Panc1 (cell line): ENCODE data around the gene AKT3. TPM values are rescaled to one million over a fixed set of nuclear protein-coding genes. Genes with fewer than 3 reads are reported as not detected.

Experiments used
- ATAC-seq: fragments of 200-7000 bp; cut with Tn5 transposase; 2 replicates; pipeline ENCODE4 v1.9.1; 2020; ENCODE audit warnings: mild to moderate bottlenecking, moderate library complexity
- BruUV-seq: library from RNA; stranded (reverse); fragments of 400-500 nt; replicated peaks from 2 replicates; lab custom pipeline; 2021; lab: Mats Ljungman, UMichigan
- CTCF ChIA-PET: fragments of 300-600 bp; sonication (Branson Sonifier 250); formaldehyde crosslinking; loops from one replicate; lab custom pipeline; 2022; ENCODE audit warnings: antibody characterized with exemption; lab: Charles Lee
- POLR2A ChIA-PET: fragments of 300-600 bp; sonication (Branson Sonifier 250); formaldehyde crosslinking; loops from one replicate; lab custom pipeline; 2022; ENCODE audit warnings: antibody characterized with exemption; lab: Charles Lee
- DNase-seq: peaks from one replicate; pipeline ENCODE4 v3.0.0-alpha.2; 2010; ENCODE audit warnings: low read depth, low spot score
- H3K27ac ChIP-seq: 2 replicates; pipeline ENCODE4 v1.5.1; 2011; ENCODE audit warnings: mild to moderate bottlenecking, low read length, inconsistent platforms
- H3K27me3 ChIP-seq: fragments of 200-500 bp; sonication (Bioruptor generic); 2 replicates; pipeline ENCODE4 v1.6.0; 2014; ENCODE audit warnings: low read length, inconsistent platforms; ENCODE audit not compliant: control insufficient read depth, insufficient read depth
- H3K36me3 ChIP-seq: fragments of 200-500 bp; sonication (Bioruptor generic); 2 replicates; pipeline ENCODE4 v1.5.1; 2014; ENCODE audit warnings: inconsistent platforms, mild to moderate bottlenecking, low read length, moderate library complexity; ENCODE audit not compliant: control insufficient read depth, insufficient read depth
- H3K4me1 ChIP-seq: 2 replicates; pipeline ENCODE4 v1.5.1; 2011; ENCODE audit warnings: inconsistent platforms, mild to moderate bottlenecking, low read length, moderate library complexity; ENCODE audit not compliant: control insufficient read depth, insufficient read depth
- H3K4me3 ChIP-seq, 2 experiments: 2 replicates each; pipeline ENCODE4 v1.5.1; 2011 to 2012; ENCODE audit warnings: low read depth in 2 of 2, low read length in 2 of 2, mild to moderate bottlenecking in 2 of 2, inconsistent platforms in 1 of 2, moderate library complexity in 1 of 2
- H3K9me3 ChIP-seq: fragments of 200-500 bp; sonication (Bioruptor generic); 2 replicates; pipeline ENCODE4 v1.5.1; 2014; ENCODE audit warnings: low read depth, mild to moderate bottlenecking, inconsistent platforms, low read length, moderate library complexity; ENCODE audit not compliant: control insufficient read depth, insufficient read depth
- POLR2AphosphoS5 ChIP-seq: IDR thresholded peaks from 2 replicates; pipeline ENCODE4 v1.6.1; 2012; ENCODE audit warnings: mild to moderate bottlenecking, low read depth, low read length, moderate library complexity
- SIN3A ChIP-seq: IDR thresholded peaks from 2 replicates; pipeline ENCODE4 v1.6.1; 2012; ENCODE audit warnings: low read depth, mild to moderate bottlenecking, low read length, moderate library complexity, borderline replicate concordance; ENCODE audit not compliant: insufficient read depth
- TCF7L2 ChIP-seq: IDR thresholded peaks from 2 replicates; pipeline ENCODE4 v1.6.1; 2011; ENCODE audit warnings: mild to moderate bottlenecking, low read depth, low read length, inconsistent platforms
- in situ Hi-C: cut with HindIII; loops from 2 replicates; pipeline ENCODE4 v1.10.0; 2016; ENCODE audit warnings: low sequenced_read_pairs, low pct_unique_long_range_greater_than_20kb
- intact Hi-C: fragments of 100-400 bp; cut with micrococcal nuclease; formaldehyde crosslinking; loops from one replicate; pipeline ENCODE4 v1.10.0; 2022; ENCODE audit not compliant: unreplicated experiment
- total RNA-seq: library from RNA; stranded (reverse); gene quantifications from one replicate; pipeline ENCODE4 v1.2.1, GENCODE V29; 2021; ENCODE audit not compliant: unreplicated experiment
- TF ChIP-seq, protein P1 (sequence below): fragments of 450-650 bp; IDR thresholded peaks from 2 replicates; pipeline ENCODE4 v1.5.1; 2017; ENCODE audit warnings: mild to moderate bottlenecking
- TF ChIP-seq, protein P2 (sequence below), 2 experiments: IDR thresholded peaks; 2 replicates each; pipeline ENCODE4 v1.6.1; 2011 to 2012; ENCODE audit warnings: low read depth in 2 of 2, control low read depth in 1 of 2, low read length in 1 of 2, mild to moderate bottlenecking in 1 of 2, moderate library complexity in 1 of 2; ENCODE audit not compliant: insufficient read depth in 1 of 2

AKT3 gene
- total RNA-seq, 1 experiment from 2014 or later, result 11.0 TPM

- no peaks in the 10 kb centered on the region for H3K36me3 ChIP-seq
- H3K27ac ChIP-seq, result no peak overlapping the region
- no peak for DNase-seq
- no peak overlapping the region for H3K4me3 ChIP-seq
- ChIA-PET POLR2A (no interaction called here), CTCF (no interaction called here)
- no peaks in the 10 kb centered on the region for H3K4me1 ChIP-seq
- TF ChIP-seq, protein P1, sequence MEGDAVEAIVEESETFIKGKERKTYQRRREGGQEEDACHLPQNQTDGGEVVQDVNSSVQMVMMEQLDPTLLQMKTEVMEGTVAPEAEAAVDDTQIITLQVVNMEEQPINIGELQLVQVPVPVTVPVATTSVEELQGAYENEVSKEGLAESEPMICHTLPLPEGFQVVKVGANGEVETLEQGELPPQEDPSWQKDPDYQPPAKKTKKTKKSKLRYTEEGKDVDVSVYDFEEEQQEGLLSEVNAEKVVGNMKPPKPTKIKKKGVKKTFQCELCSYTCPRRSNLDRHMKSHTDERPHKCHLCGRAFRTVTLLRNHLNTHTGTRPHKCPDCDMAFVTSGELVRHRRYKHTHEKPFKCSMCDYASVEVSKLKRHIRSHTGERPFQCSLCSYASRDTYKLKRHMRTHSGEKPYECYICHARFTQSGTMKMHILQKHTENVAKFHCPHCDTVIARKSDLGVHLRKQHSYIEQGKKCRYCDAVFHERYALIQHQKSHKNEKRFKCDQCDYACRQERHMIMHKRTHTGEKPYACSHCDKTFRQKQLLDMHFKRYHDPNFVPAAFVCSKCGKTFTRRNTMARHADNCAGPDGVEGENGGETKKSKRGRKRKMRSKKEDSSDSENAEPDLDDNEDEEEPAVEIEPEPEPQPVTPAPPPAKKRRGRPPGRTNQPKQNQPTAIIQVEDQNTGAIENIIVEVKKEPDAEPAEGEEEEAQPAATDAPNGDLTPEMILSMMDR, result no peak
- TF ChIP-seq POLR2AphosphoS5, result no peak
- no peak for TF ChIP-seq TCF7L2
- TF ChIP-seq SIN3A, result no peak
- TF ChIP-seq, protein P2, sequence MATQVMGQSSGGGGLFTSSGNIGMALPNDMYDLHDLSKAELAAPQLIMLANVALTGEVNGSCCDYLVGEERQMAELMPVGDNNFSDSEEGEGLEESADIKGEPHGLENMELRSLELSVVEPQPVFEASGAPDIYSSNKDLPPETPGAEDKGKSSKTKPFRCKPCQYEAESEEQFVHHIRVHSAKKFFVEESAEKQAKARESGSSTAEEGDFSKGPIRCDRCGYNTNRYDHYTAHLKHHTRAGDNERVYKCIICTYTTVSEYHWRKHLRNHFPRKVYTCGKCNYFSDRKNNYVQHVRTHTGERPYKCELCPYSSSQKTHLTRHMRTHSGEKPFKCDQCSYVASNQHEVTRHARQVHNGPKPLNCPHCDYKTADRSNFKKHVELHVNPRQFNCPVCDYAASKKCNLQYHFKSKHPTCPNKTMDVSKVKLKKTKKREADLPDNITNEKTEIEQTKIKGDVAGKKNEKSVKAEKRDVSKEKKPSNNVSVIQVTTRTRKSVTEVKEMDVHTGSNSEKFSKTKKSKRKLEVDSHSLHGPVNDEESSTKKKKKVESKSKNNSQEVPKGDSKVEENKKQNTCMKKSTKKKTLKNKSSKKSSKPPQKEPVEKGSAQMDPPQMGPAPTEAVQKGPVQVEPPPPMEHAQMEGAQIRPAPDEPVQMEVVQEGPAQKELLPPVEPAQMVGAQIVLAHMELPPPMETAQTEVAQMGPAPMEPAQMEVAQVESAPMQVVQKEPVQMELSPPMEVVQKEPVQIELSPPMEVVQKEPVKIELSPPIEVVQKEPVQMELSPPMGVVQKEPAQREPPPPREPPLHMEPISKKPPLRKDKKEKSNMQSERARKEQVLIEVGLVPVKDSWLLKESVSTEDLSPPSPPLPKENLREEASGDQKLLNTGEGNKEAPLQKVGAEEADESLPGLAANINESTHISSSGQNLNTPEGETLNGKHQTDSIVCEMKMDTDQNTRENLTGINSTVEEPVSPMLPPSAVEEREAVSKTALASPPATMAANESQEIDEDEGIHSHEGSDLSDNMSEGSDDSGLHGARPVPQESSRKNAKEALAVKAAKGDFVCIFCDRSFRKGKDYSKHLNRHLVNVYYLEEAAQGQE (IDR thresholded peaks at IDR 0.05; ENCODE audit: insufficient read depth in 1 of 2, low read depth in 2 of 2, low read length in 1 of 2), result no peak
- no TSS peak for BruUV-seq
- no peaks in the 10 kb centered on the region for H3K27me3 ChIP-seq
- in situ Hi-C loops, result no loop called here
- intact Hi-C loops, result no loop called here
- no peak for ATAC-seq
- H3K9me3 ChIP-seq, result no peaks in the 10 kb centered on the region
Measured at GRCh38 chr1:243449373-243449772, 400.7 kb downstream of the AKT3 start.

DNA sequence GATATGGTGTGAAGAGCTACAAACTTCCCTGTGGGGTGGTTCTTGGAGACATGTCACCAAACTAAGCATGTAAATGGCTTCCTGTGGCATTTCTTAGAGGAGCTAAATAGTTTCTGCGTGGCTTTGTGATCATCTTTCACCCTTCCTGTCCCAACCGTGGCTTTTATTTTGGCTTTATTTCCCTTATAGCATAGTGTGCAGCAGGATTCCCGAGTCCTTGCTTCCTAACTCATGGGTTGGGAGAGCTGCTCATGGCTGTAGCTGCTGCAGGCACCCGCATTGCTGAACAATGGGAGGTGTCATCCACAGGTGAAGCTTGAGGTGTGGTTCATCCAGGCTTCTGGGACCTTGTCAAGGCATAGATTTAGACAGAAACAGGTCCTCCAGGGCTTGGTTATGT, 402.2 kb downstream of the AKT3 start:
- Histone ChIP-seq H3K27me3 (no peaks in the 10 kb centered on the region), H3K9me3 (no peaks in the 10 kb centered on the region), H3K4me3 (no peak overlapping the region), H3K4me1 (no peaks in the 10 kb centered on the region), H3K27ac (no peak overlapping the region), H3K36me3 (no peaks in the 10 kb centered on the region)
- in situ Hi-C loops, result no loop called here
- CTCF ChIA-PET, result no interaction called here
- intact Hi-C loops, result no loop called here
- DNase-seq, result no peak
- no TSS peak for BruUV-seq
- TF ChIP-seq SIN3A, result no peak
- TF ChIP-seq POLR2AphosphoS5, result no peak
- TF ChIP-seq, protein P1, result no peak
- TF ChIP-seq, protein P2 (IDR thresholded peaks at IDR 0.05; ENCODE audit: insufficient read depth in 1 of 2, low read depth in 2 of 2, low read length in 1 of 2), result no peak
- TF ChIP-seq TCF7L2, result no peak
- no peak for ATAC-seq
- POLR2A ChIA-PET, result no interaction called here
